Sigmoid colon (tissue), 4 donors: Measurements from ENCODE around the gene ZFAND2B.

Source experiments
- CTCF ChIP-seq, 4 experiments: fragments of 450-650 bp in 3 of 4; fragments of 200-600 bp in 1 of 4; IDR thresholded peaks; one replicate each; pipeline ENCODE4 v1.5.1; 2016 to 2019; ENCODE audit warnings: antibody characterized with exemption in 4 of 4, mild to moderate bottlenecking in 3 of 4, moderate library complexity in 2 of 4
- EP300 ChIP-seq, 4 donors: sonication (generic); formaldehyde crosslinking; IDR thresholded peaks; one replicate each; pipeline ENCODE4 v1.6.1; 2017; ENCODE audit warnings: antibody characterized with exemption in 4 of 4
- POLR2A ChIP-seq, 2 donors: fragments of 450-650 bp; IDR thresholded peaks; one replicate each; pipeline ENCODE4 v1.6.1; 2016; ENCODE audit warnings: antibody characterized with exemption in 2 of 2, mild to moderate bottlenecking in 2 of 2, moderate library complexity in 2 of 2
- POLR2AphosphoS5 ChIP-seq, 4 donors: sonication (generic); formaldehyde crosslinking; IDR thresholded peaks; one replicate each; pipeline ENCODE4 v1.6.1; 2017; ENCODE audit warnings: antibody characterized with exemption in 4 of 4

- TF ChIP-seq POLR2AphosphoS5 (IDR thresholded peaks at IDR 0.05) (no peak), CTCF (IDR thresholded peaks at IDR 0.05) (peak in 1 of 4 experiments; percentile 17), POLR2A (IDR thresholded peaks at IDR 0.05) (no peak), EP300 (IDR thresholded peaks at IDR 0.05) (no peak)
Observed at GRCh38 chr2:219175928-219176817, 30.4 kb upstream of the ZFAND2B start.
